Measurements from ENCODE around the gene TRIM45. TPM values are rescaled to one million over a fixed set of nuclear protein-coding genes. Genes with fewer than 3 reads are reported as not detected.

TRIM45 gene
- total and polyA plus RNA-seq, 2 of the 4 experiments (the other 2 are of a cell fraction), result 2.0 to 5.1 TPM

- H3K56ac ChIP-seq (ENCODE audit: extremely low read depth, insufficient read depth, low read length), result peak overlapping the region; percentile 16
- H3K4me3 ChIP-seq (ENCODE audit: insufficient read depth, low read depth, low read length), result peak overlapping the region; percentile 68
- peak overlapping the region; percentile 39 for H3K27ac ChIP-seq (ENCODE audit: insufficient read depth, low read length)
- ATAC-seq (ENCODE audit: low read depth) (no peak), DNase-seq (no peak)
- peak overlapping the region; percentile 70 for H4K5ac ChIP-seq (ENCODE audit: low read depth, low read length)
- H3K27me3 ChIP-seq (ENCODE audit: control insufficient read depth, insufficient read depth, low read length), result peaks cover 3% of the 10 kb centered on the region
- in situ Hi-C loops (cut with MboI; ENCODE audit: low sequenced_read_pairs), result loop anchor here (10.0 kb wide), 1 partner anchor 48 kb away; no protein-coding TSS in a partner anchor
- peak overlapping the region; percentile 30 for H3K14ac ChIP-seq (replicated peaks; ENCODE audit: low read depth, low read length)
- peak overlapping the region; percentile 29; the same call in 1 of the 2 replicates for H3K9ac ChIP-seq (ENCODE audit: low read depth, low read length)
- H3K36me3 ChIP-seq (ENCODE audit: control insufficient read depth, insufficient read depth, low read length), result peaks cover 4% of the 10 kb centered on the region; the same call in 1 of the 2 replicates
- no peaks in the 10 kb centered on the region for H3K9me3 ChIP-seq (ENCODE audit: control insufficient read depth, insufficient read depth, low read length)
- WGBS, 2 experiments (ENCODE audit: extremely low coverage in 2 of 2, insufficient read length in 1 of 2), result 22% methylated on average over 21 of the region's 32 CpGs; no CpG with 5 or more reads in 1 of the 2 experiments
- peak overlapping the region; percentile 99 for H2AFZ ChIP-seq (replicated peaks; ENCODE audit: low read length, poor library complexity)
- BruUV-seq (replicated peaks), result no TSS peak
- intact Hi-C loops (cut with micrococcal nuclease), result loop anchor here (1.0 kb wide), 1 partner anchor 162 kb away; no protein-coding TSS in a partner anchor
- H3K79me1 ChIP-seq (ENCODE audit: low read depth in 1 of 2, low read length in 2 of 2), result peaks cover 0 to 9% of the 10 kb centered on the region in 2 experiments; a peak in 1 of 4 replicates
- peak overlapping the region; percentile 81 for H3K4ac ChIP-seq (ENCODE audit: low read depth, low read length)
- no peak for TF ChIP-seq RFX5 (IDR thresholded peaks at IDR 0.05; ENCODE audit: low read depth, low read length)
- no peak for TF ChIP-seq FOS (IDR thresholded peaks at IDR 0.05; ENCODE audit: low read depth, low read length)
- no peak for TF ChIP-seq POLR2A (IDR thresholded peaks at IDR 0.05; ENCODE audit: low read depth, low read length)
- no peak for TF ChIP-seq USF2 (IDR thresholded peaks at IDR 0.05; ENCODE audit: low read depth, low read length)
- no peak for TF ChIP-seq ELK1 (IDR thresholded peaks at IDR 0.05; ENCODE audit: borderline replicate concordance, low read depth, low read length)
- no peak for TF ChIP-seq MAFK (IDR thresholded peaks at IDR 0.05; ENCODE audit: low read depth, low read length)
- no peak for TF ChIP-seq CEBPB (IDR thresholded peaks at IDR 0.05; ENCODE audit: low read depth, low read length)
- no peak for TF ChIP-seq RAD21 (IDR thresholded peaks at IDR 0.05; ENCODE audit: low read length)
- TF ChIP-seq SMC3 (IDR thresholded peaks at IDR 0.05; ENCODE audit: low read depth, low read length), result no peak
- H3K18ac ChIP-seq (ENCODE audit: low read depth, low read length), result peak overlapping the region; percentile 33; the same call in 1 of the 2 replicates
- H2AK9ac ChIP-seq (replicated peaks; ENCODE audit: low read depth, low read length, poor library complexity), result peak overlapping the region; percentile 91
- peak overlapping the region; percentile 64 for H3K4me2 ChIP-seq (ENCODE audit: low read depth, low read length)
- dilution Hi-C loops (cut with HindIII; ENCODE audit: low sequenced_read_pairs, unreplicated experiment), result no loop called here
- no peak overlapping the region for H2BK5ac ChIP-seq (ENCODE audit: low read depth, low read length, poor library complexity, severe bottlenecking)
- peak overlapping the region; percentile 58; the same call in 1 of the 3 replicates for H2BK15ac ChIP-seq (ENCODE audit: low read depth, low read length)
- POLR2A ChIA-PET (ENCODE audit: unreplicated experiment), result no interaction called here
- peaks cover 3% of the 10 kb centered on the region; the same call in 1 of the 2 replicates for H3K9me1 ChIP-seq (ENCODE audit: insufficient read depth, low read length)
- H2BK120ac ChIP-seq (ENCODE audit: low read depth, low read length), result peak overlapping the region; percentile 62
- H4K20me1 ChIP-seq (ENCODE audit: insufficient read depth, low read length), result no peaks in the 10 kb centered on the region
- H4K91ac ChIP-seq (ENCODE audit: insufficient read depth, low read depth, low read length), result peak overlapping the region; percentile 77
- peak overlapping the region; percentile 96 to 99 for H4K8ac ChIP-seq (ENCODE audit: low read depth in 2 of 2, low read length in 2 of 2)
- H2AK5ac ChIP-seq (ENCODE audit: low read depth, low read length), result peak overlapping the region; percentile 48; the same call in 1 of the 2 replicates
- H2BK20ac ChIP-seq (ENCODE audit: low read depth, low read length), result no peak overlapping the region
- H3K4me1 ChIP-seq (ENCODE audit: control insufficient read depth, insufficient read depth, low read length), result peaks cover 8% of the 10 kb centered on the region; the same call in 1 of the 2 replicates
- CTCF ChIA-PET, result interaction anchor here (1.0 kb wide), 1 partner anchor 45 kb away, joined by 3 read pairs; no protein-coding TSS in a partner anchor
- peak overlapping the region; percentile 10; the same call in 1 of the 2 replicates for H3K23ac ChIP-seq (ENCODE audit: low read depth, low read length)
Measured at GRCh38 chr1:117122330-117123025, 929 bp upstream of the TRIM45 start.

Data from IMR-90 (cell line).